ENCODE data around the gene STYXL2. TPM values are rescaled to one million over a fixed set of nuclear protein-coding genes. Genes with fewer than 3 reads are reported as not detected.
A peak's percentile ranks its signal among the peaks of the same experiment; 100 is the strongest.

Gene STYXL2
- total and polyA plus RNA-seq, 3 experiments from 2014 or later, result not detected

DNA sequence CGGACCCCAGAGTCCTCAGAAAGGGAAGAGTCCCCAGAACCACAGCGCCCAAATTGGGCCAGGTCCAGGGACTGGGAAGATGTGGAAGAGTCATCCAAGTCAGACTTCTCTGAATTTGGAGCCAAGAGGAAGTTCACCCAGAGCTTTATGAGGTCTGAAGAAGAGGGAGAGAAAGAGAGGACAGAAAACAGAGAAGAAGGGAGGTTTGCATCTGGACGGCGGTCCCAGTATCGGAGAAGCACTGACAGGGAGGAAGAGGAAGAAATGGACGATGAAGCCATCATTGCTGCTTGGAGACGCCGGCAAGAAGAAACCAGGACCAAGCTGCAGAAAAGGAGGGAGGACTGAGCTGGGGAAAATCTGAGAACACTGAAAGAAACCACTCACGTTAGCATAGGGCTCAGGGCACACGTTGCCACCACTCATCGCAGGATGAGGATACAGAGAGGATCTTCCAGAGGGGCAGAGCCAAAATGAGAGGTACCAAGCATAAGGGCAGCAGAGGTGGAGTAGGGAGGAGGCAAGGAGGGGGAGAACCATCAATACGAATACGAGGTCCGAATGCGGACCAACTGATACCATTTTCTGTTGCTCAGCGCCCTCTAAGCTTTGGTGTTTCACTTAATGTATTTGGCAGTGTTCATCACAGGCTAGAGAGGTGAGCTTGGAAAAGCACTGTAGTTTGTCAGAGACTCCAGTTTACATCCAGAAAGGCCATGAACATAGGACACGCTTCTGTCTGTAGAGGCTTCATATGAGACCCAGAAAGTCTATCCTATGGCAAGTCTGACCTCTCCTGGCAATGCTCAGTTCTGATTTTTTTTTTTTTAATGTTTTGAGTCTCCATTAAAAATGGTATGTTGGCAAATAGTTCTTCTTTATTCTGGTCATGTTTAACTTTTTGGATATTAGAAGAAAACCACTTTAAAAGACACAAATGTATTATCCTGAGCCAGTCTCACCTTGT lies 34.7 kb downstream of the STYXL2 start:
- no peaks in the 10 kb centered on the region for H3K36me3 ChIP-seq (ENCODE audit: insufficient read depth, low read length)
- Mint-ChIP-seq H3K27me3 (peaks cover 14 to 56% of the 10 kb centered on the region in 2 donors), H3K4me1 (no peaks in the 10 kb centered on the region), H3K36me3 (no peaks in the 10 kb centered on the region), H3K9me3 (no peaks in the 10 kb centered on the region), H3K27ac (peak overlapping the region in 1 of 8 donors; percentile 68), H3K4me3 (no peak overlapping the region)
- peaks cover 10% of the 10 kb centered on the region for H3K27me3 ChIP-seq (ENCODE audit: insufficient read depth, low read length, poor library complexity, severe bottlenecking)
- DNase-seq, result peak in 1 of 5 donors; percentile 6
- no peak overlapping the region for H3K27ac ChIP-seq (ENCODE audit: low read depth, low read length)
- no peaks in the 10 kb centered on the region for H3K9me3 ChIP-seq (ENCODE audit: low read length)
- ChIA-PET CTCF (interaction anchor here (1.1 to 11.0 kb wide), 2 partner anchors 66 to 218 kb away, joined by 6 to 134 read pairs; no protein-coding TSS in a partner anchor), POLR2A (no interaction called here)
- no peak overlapping the region for H3K4me3 ChIP-seq (ENCODE audit: low read length)
- H3K4me1 ChIP-seq (ENCODE audit: insufficient read depth, low read length), result no peaks in the 10 kb centered on the region

DNA sequence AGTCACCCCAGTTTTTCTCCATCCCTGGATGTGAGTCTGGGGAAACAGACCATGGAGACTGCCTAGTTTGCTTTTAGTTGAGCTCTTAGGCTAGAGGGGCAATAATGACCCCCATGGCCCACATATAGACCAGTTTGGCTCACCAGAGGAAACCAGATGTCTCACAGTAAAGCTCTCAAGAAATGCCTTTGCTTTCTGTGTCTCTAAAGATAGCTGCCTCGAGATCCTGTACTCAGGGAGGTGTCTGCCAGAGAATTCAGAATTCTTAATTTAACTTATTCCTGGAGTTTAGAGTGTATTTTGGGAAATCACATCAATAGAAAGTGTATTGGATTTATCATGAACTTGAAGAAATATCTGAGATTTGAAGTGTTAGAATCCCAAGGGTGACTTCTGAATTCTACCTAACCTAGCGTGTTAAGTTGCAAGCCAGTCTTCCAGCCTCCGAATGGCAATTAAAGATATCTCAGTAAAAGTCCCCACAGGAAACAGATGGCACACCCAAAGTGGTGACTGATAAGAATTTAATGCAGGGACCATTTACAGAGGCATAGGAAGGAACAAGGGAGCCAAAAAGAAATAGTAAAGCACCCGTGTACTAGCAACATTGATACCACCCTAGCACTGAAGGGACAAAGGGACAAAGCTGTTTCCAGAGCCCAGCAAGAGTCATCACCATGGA lies 37.1 kb downstream of the STYXL2 start:
- Histone ChIP-seq H3K27ac (ENCODE audit: low read depth, low read length) (no peak overlapping the region), H3K4me3 (ENCODE audit: low read length) (no peak overlapping the region), H3K4me1 (ENCODE audit: insufficient read depth, low read length) (no peaks in the 10 kb centered on the region), H3K36me3 (ENCODE audit: insufficient read depth, low read length) (no peaks in the 10 kb centered on the region), H3K9me3 (ENCODE audit: low read length) (no peaks in the 10 kb centered on the region), H3K27me3 (ENCODE audit: insufficient read depth, low read length, poor library complexity, severe bottlenecking) (peaks cover 10% of the 10 kb centered on the region)
- DNase-seq, result no peak
- H3K9me3 Mint-ChIP-seq, result no peaks in the 10 kb centered on the region
- no peaks in the 10 kb centered on the region for H3K4me1 Mint-ChIP-seq
- no peak overlapping the region for H3K4me3 Mint-ChIP-seq
- CTCF ChIA-PET, result interaction anchor here (1.6 to 11.0 kb wide), 2 partner anchors 68 to 89 kb away, joined by 5 to 134 read pairs; no protein-coding TSS in a partner anchor
- no peaks in the 10 kb centered on the region for H3K36me3 Mint-ChIP-seq
- no peak overlapping the region for H3K27ac Mint-ChIP-seq
- H3K27me3 Mint-ChIP-seq, result peaks cover 14 to 62% of the 10 kb centered on the region in 2 donors
- POLR2A ChIA-PET, result interaction anchor here (0.6 kb wide), 1 partner anchor 156 kb away, joined by 5 read pairs; no protein-coding TSS in a partner anchor

DNA sequence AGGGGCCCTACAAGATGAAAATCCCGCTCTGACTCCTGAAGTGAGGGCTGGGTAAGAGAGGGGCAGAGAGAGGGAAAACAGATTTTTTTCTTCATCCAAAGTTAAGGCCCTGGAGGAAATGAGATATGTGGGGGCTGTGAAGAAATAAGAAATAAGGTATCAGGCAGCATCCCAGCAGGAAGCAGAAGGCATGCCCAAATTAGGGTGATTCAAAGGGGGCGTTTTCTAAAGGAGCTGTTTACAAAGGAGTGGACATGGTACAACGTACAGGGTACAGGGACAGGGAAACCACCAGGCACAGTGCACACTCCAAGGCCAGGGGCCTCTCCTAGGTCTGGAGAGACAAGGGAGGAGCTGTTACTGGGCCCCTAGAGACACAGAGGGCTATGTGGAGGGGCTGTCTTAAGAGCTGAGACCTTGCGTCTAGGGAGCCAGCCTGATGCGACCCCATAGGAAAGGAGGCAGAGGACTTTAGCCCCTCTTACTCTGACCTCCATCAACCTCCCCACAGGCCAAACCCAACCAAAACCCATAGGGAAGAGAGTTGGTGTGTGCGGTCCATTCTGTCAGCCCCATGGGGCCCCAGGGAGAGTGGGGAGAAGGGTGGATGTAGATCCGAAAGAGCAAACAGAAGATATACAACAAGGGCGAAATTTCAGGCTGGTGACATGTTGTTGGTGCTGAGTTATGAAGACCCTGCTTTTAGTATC lies 38.6 kb downstream of the STYXL2 start:
- Histone ChIP-seq H3K27ac (ENCODE audit: low read depth, low read length) (no peak overlapping the region), H3K4me3 (ENCODE audit: low read length) (no peak overlapping the region), H3K36me3 (ENCODE audit: insufficient read depth, low read length) (no peaks in the 10 kb centered on the region), H3K9me3 (ENCODE audit: low read length) (no peaks in the 10 kb centered on the region), H3K27me3 (ENCODE audit: insufficient read depth, low read length, poor library complexity, severe bottlenecking) (peaks cover 10% of the 10 kb centered on the region), H3K4me1 (ENCODE audit: insufficient read depth, low read length) (no peaks in the 10 kb centered on the region)
- no peak for DNase-seq
- Mint-ChIP-seq H3K9me3 (no peaks in the 10 kb centered on the region), H3K36me3 (no peaks in the 10 kb centered on the region), H3K27me3 (peaks cover 18 to 52% of the 10 kb centered on the region in 2 donors), H3K27ac (no peak overlapping the region), H3K4me3 (no peak overlapping the region), H3K4me1 (no peaks in the 10 kb centered on the region)
- CTCF ChIA-PET, result interaction anchor here (1.1 kb wide), 1 partner anchor 222 kb away, joined by 3 read pairs; no protein-coding TSS in a partner anchor
- POLR2A ChIA-PET, result no interaction called here

- Histone ChIP-seq H3K4me1 (ENCODE audit: insufficient read depth, low read length) (no peaks in the 10 kb centered on the region), H3K36me3 (ENCODE audit: insufficient read depth, low read length) (no peaks in the 10 kb centered on the region), H3K27ac (ENCODE audit: low read depth, low read length) (no peak overlapping the region), H3K27me3 (ENCODE audit: insufficient read depth, low read length, poor library complexity, severe bottlenecking) (peaks cover 6% of the 10 kb centered on the region), H3K9me3 (ENCODE audit: low read length) (no peaks in the 10 kb centered on the region), H3K4me3 (ENCODE audit: low read length) (no peak overlapping the region)
- ChIA-PET POLR2A (no interaction called here), CTCF (no interaction called here)
- Mint-ChIP-seq H3K4me3 (no peak overlapping the region), H3K36me3 (no peaks in the 10 kb centered on the region), H3K27me3 (peaks cover 16 to 29% of the 10 kb centered on the region in 2 donors), H3K4me1 (no peaks in the 10 kb centered on the region), H3K9me3 (no peaks in the 10 kb centered on the region), H3K27ac (no peak overlapping the region)
- no peak for DNase-seq
These were observed 41.5 kb downstream of the STYXL2 start for GRCh38 chr1:167135281-167135840.

- H3K27ac ChIP-seq (ENCODE audit: low read depth, low read length), result no peak overlapping the region
- POLR2A ChIA-PET, result no interaction called here
- no peak overlapping the region for H3K4me3 ChIP-seq (ENCODE audit: low read length)
- no peaks in the 10 kb centered on the region for H3K4me1 Mint-ChIP-seq
- H3K36me3 Mint-ChIP-seq, result no peaks in the 10 kb centered on the region
- DNase-seq, result no peak
- H3K9me3 ChIP-seq (ENCODE audit: low read length), result no peaks in the 10 kb centered on the region
- no peaks in the 10 kb centered on the region for H3K4me1 ChIP-seq (ENCODE audit: insufficient read depth, low read length)
- no peak overlapping the region for H3K27ac Mint-ChIP-seq
- H3K9me3 Mint-ChIP-seq, result no peaks in the 10 kb centered on the region
- H3K27me3 Mint-ChIP-seq, result peaks cover 14 to 22% of the 10 kb centered on the region in 2 donors
- H3K36me3 ChIP-seq (ENCODE audit: insufficient read depth, low read length), result no peaks in the 10 kb centered on the region
- H3K4me3 Mint-ChIP-seq, result no peak overlapping the region
- CTCF ChIA-PET, result no interaction called here
- peaks cover 3% of the 10 kb centered on the region for H3K27me3 ChIP-seq (ENCODE audit: insufficient read depth, low read length, poor library complexity, severe bottlenecking)
These were observed 42.3 kb downstream of the STYXL2 start for GRCh38 chr1:167136191-167136614.

DNA sequence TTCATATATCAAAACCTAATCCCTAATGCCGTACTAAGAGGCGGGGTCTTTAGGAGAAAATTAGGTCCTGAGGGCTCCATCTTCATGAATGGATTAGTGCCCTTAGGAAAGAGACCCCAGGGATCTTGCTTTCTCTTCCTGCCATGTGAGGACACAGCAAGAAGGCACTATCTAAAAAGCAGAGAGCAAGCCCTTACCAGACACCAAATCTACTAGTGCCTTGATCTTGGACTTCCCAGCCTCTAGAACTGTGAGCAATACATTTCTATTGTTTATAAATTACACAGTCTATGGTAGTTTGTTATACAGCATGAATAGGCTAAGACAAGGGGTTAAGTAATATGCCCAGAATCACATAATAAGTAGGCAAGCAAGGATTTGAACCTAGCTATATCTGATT lies 42.9 kb downstream of the STYXL2 start:
- DNase-seq, result no peak
- Mint-ChIP-seq H3K9me3 (no peaks in the 10 kb centered on the region), H3K36me3 (no peaks in the 10 kb centered on the region), H3K27ac (no peak overlapping the region), H3K4me1 (no peaks in the 10 kb centered on the region), H3K27me3 (peaks cover 14 to 17% of the 10 kb centered on the region in 2 donors), H3K4me3 (no peak overlapping the region)
- H3K27ac ChIP-seq (ENCODE audit: low read depth, low read length), result no peak overlapping the region
- H3K4me1 ChIP-seq (ENCODE audit: insufficient read depth, low read length), result no peaks in the 10 kb centered on the region
- H3K27me3 ChIP-seq (ENCODE audit: insufficient read depth, low read length, poor library complexity, severe bottlenecking), result peaks cover 3% of the 10 kb centered on the region
- POLR2A ChIA-PET, result no interaction called here
- CTCF ChIA-PET, result no interaction called here
- no peaks in the 10 kb centered on the region for H3K36me3 ChIP-seq (ENCODE audit: insufficient read depth, low read length)
- H3K4me3 ChIP-seq (ENCODE audit: low read length), result no peak overlapping the region
- H3K9me3 ChIP-seq (ENCODE audit: low read length), result no peaks in the 10 kb centered on the region

DNA sequence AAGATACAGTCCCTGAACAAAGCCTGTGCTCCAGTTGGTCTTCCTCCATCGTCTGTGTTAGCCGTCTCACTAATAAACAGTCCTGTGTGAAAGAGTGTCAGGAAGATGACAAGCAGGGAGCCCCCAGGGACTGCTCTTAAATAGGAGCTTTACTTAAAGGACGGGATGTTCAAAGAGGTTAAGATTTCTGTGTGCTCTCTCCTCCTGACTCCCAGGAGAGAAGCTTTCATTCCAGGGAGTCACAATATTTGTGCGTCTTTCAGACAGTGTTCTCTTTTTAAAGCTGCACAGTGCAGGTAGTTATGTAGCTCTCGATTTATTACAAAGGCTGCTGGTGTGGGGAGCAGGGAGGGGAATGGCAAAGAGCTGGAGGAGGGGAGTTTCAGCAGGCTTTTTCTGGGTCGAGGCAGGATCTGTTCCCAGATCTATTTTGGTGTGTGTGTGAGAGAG lies 43.5 kb downstream of the STYXL2 start:
- CTCF ChIA-PET, result no interaction called here
- no peaks in the 10 kb centered on the region for H3K9me3 ChIP-seq (ENCODE audit: low read length)
- peaks cover 11 to 15% of the 10 kb centered on the region in 2 donors for H3K27me3 Mint-ChIP-seq
- peaks cover 3% of the 10 kb centered on the region for H3K27me3 ChIP-seq (ENCODE audit: insufficient read depth, low read length, poor library complexity, severe bottlenecking)
- POLR2A ChIA-PET, result no interaction called here
- no peak overlapping the region for H3K4me3 ChIP-seq (ENCODE audit: low read length)
- no peaks in the 10 kb centered on the region for H3K4me1 ChIP-seq (ENCODE audit: insufficient read depth, low read length)
- no peak overlapping the region for H3K27ac ChIP-seq (ENCODE audit: low read depth, low read length)
- DNase-seq, result no peak
- H3K4me1 Mint-ChIP-seq, result no peaks in the 10 kb centered on the region
- no peaks in the 10 kb centered on the region for H3K36me3 ChIP-seq (ENCODE audit: insufficient read depth, low read length)
- peaks cover 0 to 2% (median 0%) of the 10 kb centered on the region in 3 donors for H3K36me3 Mint-ChIP-seq
- peaks cover 0 to under 1% (median 0%) of the 10 kb centered on the region in 5 donors for H3K9me3 Mint-ChIP-seq
- H3K4me3 Mint-ChIP-seq, result no peak overlapping the region
- no peak overlapping the region for H3K27ac Mint-ChIP-seq

All from CD8-positive, alpha-beta memory T cell (primary cell).